H9 (cell line): ENCODE measurements around the gene DIAPH3. TPM values are rescaled to one million over a fixed set of nuclear protein-coding genes. Genes with fewer than 3 reads are reported as not detected.

ENCODE experiments used
- DNase-seq: peaks from one replicate; pipeline ENCODE4 v3.0.0-alpha.2; 2017
- H2AFZ ChIP-seq: one replicate; pipeline ENCODE4 v1.6.1; 2013; ENCODE audit warnings: mild to moderate bottlenecking, low read length, control low read depth, moderate library complexity
- H2AK5ac ChIP-seq: 2 replicates; pipeline ENCODE4 v1.6.1; 2013; ENCODE audit warnings: low read length, control low read depth, mixed read lengths; ENCODE audit not compliant: insufficient read length
- H2BK120ac ChIP-seq: one replicate; pipeline ENCODE4 v1.6.1; 2013; ENCODE audit warnings: low read depth, mild to moderate bottlenecking, low read length, control low read depth, inconsistent platforms; ENCODE audit not compliant: poor library complexity, severe bottlenecking
- H2BK12ac ChIP-seq: 2 replicates; pipeline ENCODE4 v1.6.1; 2013; ENCODE audit warnings: low read length, control low read depth, mixed read lengths, low read depth; ENCODE audit not compliant: insufficient read length
- H2BK15ac ChIP-seq: 2 replicates; pipeline ENCODE4 v1.6.1; 2013; ENCODE audit warnings: low read depth, low read length, control low read depth
- H2BK20ac ChIP-seq: one replicate; pipeline ENCODE4 v1.6.1; 2013; ENCODE audit warnings: low read depth, mild to moderate bottlenecking, low read length, control low read depth, inconsistent platforms; ENCODE audit not compliant: poor library complexity, severe bottlenecking
- H2BK5ac ChIP-seq: 2 replicates; pipeline ENCODE4 v1.6.1; 2013; ENCODE audit warnings: low read length, control low read depth, mixed read lengths; ENCODE audit not compliant: insufficient read length
- H3K14ac ChIP-seq: 2 replicates; pipeline ENCODE4 v1.6.1; 2013; ENCODE audit warnings: low read length, control low read depth; ENCODE audit not compliant: insufficient read depth
- H3K18ac ChIP-seq: 2 replicates; pipeline ENCODE4 v1.6.1; 2013; ENCODE audit warnings: low read depth, mild to moderate bottlenecking, mixed read lengths, low read length, control low read depth; ENCODE audit not compliant: insufficient read length
- H3K23ac ChIP-seq: 2 replicates; pipeline ENCODE4 v1.6.1; 2013; ENCODE audit warnings: low read length, control low read depth, mixed read lengths, low read depth; ENCODE audit not compliant: insufficient read length
- H3K23me2 ChIP-seq: 2 replicates; pipeline ENCODE4 v1.6.1; 2013; ENCODE audit warnings: low read depth, mild to moderate bottlenecking, mixed read lengths, low read length, control low read depth; ENCODE audit not compliant: insufficient read length, poor library complexity, severe bottlenecking
- H3K27ac ChIP-seq: 2 replicates; pipeline ENCODE4 v1.5.1; 2013; ENCODE audit warnings: low read length, control low read depth, mixed read lengths, low read depth; ENCODE audit not compliant: insufficient read length
- H3K27me3 ChIP-seq: 2 replicates; pipeline ENCODE4 v1.6.1; 2013; ENCODE audit warnings: low read length, control low read depth, inconsistent platforms; ENCODE audit not compliant: insufficient read depth
- H3K4ac ChIP-seq: 2 replicates; pipeline ENCODE4 v1.6.1; 2013; ENCODE audit warnings: low read depth, mild to moderate bottlenecking, control low read depth, inconsistent platforms, low read length, moderate library complexity
- H3K4me1 ChIP-seq: 2 replicates; pipeline ENCODE4 v1.6.1; 2013; ENCODE audit warnings: low read length, control low read depth, inconsistent platforms; ENCODE audit not compliant: insufficient read depth
- H3K4me2 ChIP-seq: 2 replicates; pipeline ENCODE4 v1.6.1; 2013; ENCODE audit warnings: low read length, control low read depth, mixed read lengths; ENCODE audit not compliant: insufficient read length, insufficient read depth
- H3K56ac ChIP-seq: 2 replicates; pipeline ENCODE4 v1.6.1; 2013; ENCODE audit warnings: low read depth, mild to moderate bottlenecking, mixed read lengths, low read length, control low read depth; ENCODE audit not compliant: insufficient read length
- H3K79me1 ChIP-seq: 2 replicates; pipeline ENCODE4 v1.6.1; 2013; ENCODE audit warnings: low read depth, mild to moderate bottlenecking, moderate library complexity, low read length, control low read depth, inconsistent platforms; ENCODE audit not compliant: insufficient read depth, poor library complexity, severe bottlenecking
- H3K79me2 ChIP-seq: 2 replicates; pipeline ENCODE4 v1.6.1; 2013; ENCODE audit warnings: low read length, control low read depth, inconsistent platforms; ENCODE audit not compliant: insufficient read depth
- H3K9ac ChIP-seq: 2 replicates; pipeline ENCODE4 v1.6.1; 2013; ENCODE audit warnings: low read length, control low read depth, mixed read lengths; ENCODE audit not compliant: insufficient read length; ENCODE audit errors: extremely low read depth
- H3K9me3 ChIP-seq: one replicate; pipeline ENCODE4 v1.6.1; 2013; ENCODE audit warnings: low read depth, low read length, inconsistent platforms; ENCODE audit not compliant: control insufficient read depth
- H3T11ph ChIP-seq: one replicate; pipeline ENCODE4 v1.6.1; 2013; ENCODE audit warnings: mild to moderate bottlenecking, low read length, control low read depth, inconsistent platforms
- H4K20me1 ChIP-seq: one replicate; pipeline ENCODE4 v1.6.1; 2013; ENCODE audit not compliant: control insufficient read depth, insufficient read length, insufficient read depth
- H4K5ac ChIP-seq: 2 replicates; pipeline ENCODE4 v1.6.1; 2013; ENCODE audit warnings: low read depth, mild to moderate bottlenecking, mixed read lengths, low read length, control low read depth; ENCODE audit not compliant: insufficient read length
- H4K8ac ChIP-seq: replicated peaks from 2 replicates; pipeline ENCODE4 v1.6.1; 2013; ENCODE audit warnings: low read length, control low read depth, mixed read lengths, low read depth; ENCODE audit not compliant: insufficient read length
- H4K91ac ChIP-seq: 2 replicates; pipeline ENCODE4 v1.6.1; 2013; ENCODE audit warnings: low read depth, mild to moderate bottlenecking, moderate library complexity, mixed read lengths, low read length, control low read depth; ENCODE audit not compliant: insufficient read length
- H3K27ac Mint-ChIP-seq, 3 experiments: 2 replicates in 2 of 3; 3 replicates in 1 of 3; pipeline ENCODE4 v1.8.0; 2020 to 2021; ENCODE audit warnings: mixed read lengths in 3 of 3, mild to moderate bottlenecking in 1 of 3, moderate library complexity in 1 of 3
- H3K27me3 Mint-ChIP-seq: 2 replicates; pipeline ENCODE4 v1.8.0; 2021; ENCODE audit warnings: low read depth, mild to moderate bottlenecking, moderate library complexity, mixed read lengths
- H3K36me3 Mint-ChIP-seq, 3 experiments: 2 replicates in 2 of 3; 3 replicates in 1 of 3; pipeline ENCODE4 v1.8.0; 2020 to 2021; ENCODE audit warnings: low read depth in 3 of 3, mixed read lengths in 3 of 3; ENCODE audit not compliant: insufficient read depth in 1 of 3
- H3K4me1 Mint-ChIP-seq, 2 experiments: 2 replicates each; pipeline ENCODE4 v1.8.0; 2020; ENCODE audit warnings: mixed read lengths in 2 of 2
- H3K4me3 Mint-ChIP-seq, 2 experiments: 2 replicates in 1 of 2; 3 replicates in 1 of 2; pipeline ENCODE4 v1.8.0; 2020 to 2021; ENCODE audit warnings: mild to moderate bottlenecking in 2 of 2, mixed read lengths in 2 of 2, moderate library complexity in 1 of 2
- H3K9me3 Mint-ChIP-seq, 2 experiments: 2 replicates in 1 of 2; 3 replicates in 1 of 2; pipeline ENCODE4 v1.8.0; 2020; ENCODE audit warnings: mild to moderate bottlenecking in 2 of 2, mixed read lengths in 2 of 2, moderate library complexity in 1 of 2
- total RNA-seq: library from RNA; stranded (reverse); gene quantifications from 2 replicates; pipeline ENCODE4 v1.2.1, GENCODE V29; 2021
- TF ChIP-seq, protein P1 (sequence below): fragments of 200-600 bp; sonication (generic); conservative IDR thresholded peaks from 3 replicates; pipeline ENCODE4 v1.8.0; 2021; ENCODE audit warnings: antibody characterized with exemption, mild to moderate bottlenecking

DIAPH3 gene
- total RNA-seq, 1 experiment from 2014 or later: 23.1 TPM

DNA sequence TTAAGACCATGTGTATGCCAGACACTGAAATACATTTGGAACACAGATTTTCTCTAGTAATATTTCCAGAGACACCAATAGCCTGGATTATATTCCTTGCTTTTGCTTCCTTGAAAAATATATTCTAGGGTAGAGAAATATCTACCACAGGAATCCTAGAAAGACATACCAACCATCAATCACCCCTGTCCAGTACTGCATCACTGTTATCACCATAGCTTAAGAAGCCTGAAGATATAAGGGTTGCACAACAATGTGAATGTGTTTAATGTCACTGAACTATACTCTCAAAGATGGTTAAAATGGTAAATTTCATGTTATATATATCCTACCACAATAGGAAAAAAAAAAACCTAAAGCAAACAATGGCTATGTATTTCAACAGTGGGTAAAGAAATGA is 163.6 kb downstream of the DIAPH3 start:
- Histone ChIP-seq H3K23me2 (no peaks in the 10 kb centered on the region), H3K9me3 (no peaks in the 10 kb centered on the region), H3K23ac (no peak overlapping the region), H3K14ac (no peak overlapping the region), H3K27ac (no peak overlapping the region), H3K4ac (no peak overlapping the region), H3K56ac (no peak overlapping the region), H2AK5ac (no peak overlapping the region), H3T11ph (no peak overlapping the region), H3K4me2 (no peak overlapping the region), H2BK12ac (no peak overlapping the region), H3K4me1 (no peaks in the 10 kb centered on the region), H3K18ac (no peak overlapping the region), H4K8ac (no peak overlapping the region), H2BK15ac (no peak overlapping the region), H3K9ac (no peak overlapping the region), H3K79me2 (no peaks in the 10 kb centered on the region; the same call in 1 of the 2 replicates), H3K79me1 (no peaks in the 10 kb centered on the region), H2BK120ac (no peak overlapping the region), H4K20me1 (no peaks in the 10 kb centered on the region), H2BK5ac (no peak overlapping the region), H2AFZ (no peak overlapping the region), H4K91ac (no peak overlapping the region), H3K27me3 (no peaks in the 10 kb centered on the region), H2BK20ac (no peak overlapping the region), H4K5ac (no peak overlapping the region)
- Mint-ChIP-seq H3K9me3 (no peaks in the 10 kb centered on the region), H3K27me3 (no peaks in the 10 kb centered on the region), H3K36me3 (peaks cover 0 to 4% (median 0%) of the 10 kb centered on the region in 3 experiments; a peak in 2 of 7 replicates), H3K4me1 (peaks cover 3 to 4% of the 10 kb centered on the region in 2 experiments; a peak in 3 of 4 replicates), H3K4me3 (no peak overlapping the region), H3K27ac (no peak overlapping the region)
- no peak for DNase-seq
- TF ChIP-seq, protein P1, sequence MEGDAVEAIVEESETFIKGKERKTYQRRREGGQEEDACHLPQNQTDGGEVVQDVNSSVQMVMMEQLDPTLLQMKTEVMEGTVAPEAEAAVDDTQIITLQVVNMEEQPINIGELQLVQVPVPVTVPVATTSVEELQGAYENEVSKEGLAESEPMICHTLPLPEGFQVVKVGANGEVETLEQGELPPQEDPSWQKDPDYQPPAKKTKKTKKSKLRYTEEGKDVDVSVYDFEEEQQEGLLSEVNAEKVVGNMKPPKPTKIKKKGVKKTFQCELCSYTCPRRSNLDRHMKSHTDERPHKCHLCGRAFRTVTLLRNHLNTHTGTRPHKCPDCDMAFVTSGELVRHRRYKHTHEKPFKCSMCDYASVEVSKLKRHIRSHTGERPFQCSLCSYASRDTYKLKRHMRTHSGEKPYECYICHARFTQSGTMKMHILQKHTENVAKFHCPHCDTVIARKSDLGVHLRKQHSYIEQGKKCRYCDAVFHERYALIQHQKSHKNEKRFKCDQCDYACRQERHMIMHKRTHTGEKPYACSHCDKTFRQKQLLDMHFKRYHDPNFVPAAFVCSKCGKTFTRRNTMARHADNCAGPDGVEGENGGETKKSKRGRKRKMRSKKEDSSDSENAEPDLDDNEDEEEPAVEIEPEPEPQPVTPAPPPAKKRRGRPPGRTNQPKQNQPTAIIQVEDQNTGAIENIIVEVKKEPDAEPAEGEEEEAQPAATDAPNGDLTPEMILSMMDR: no peak
